ENCODE results near the gene DGKD. TPM values are rescaled to one million over a fixed set of nuclear protein-coding genes. Genes with fewer than 3 reads are reported as not detected.

DGKD gene
- total RNA-seq, 1 donor from 2014 or later, result 17.7 TPM

- TF ChIP-seq EZH2 (IDR thresholded peaks at IDR 0.05; ENCODE audit: insufficient read depth, low read length) (no peak), CTCF (IDR thresholded peaks at IDR 0.05; ENCODE audit: insufficient read depth, low read depth, low read length) (no peak)
Observed at GRCh38 chr2:233448575-233448974, 94.3 kb downstream of the DGKD start.

GRCh38 chr2:233449081-233449901 lies 95.0 kb downstream of the DGKD start:
- H3K27me3 ChIP-seq (ENCODE audit: insufficient read depth, low read length), result no peaks in the 10 kb centered on the region
- H3K27ac Mint-ChIP-seq (ENCODE audit: unreplicated experiment), result peak overlapping the region; percentile 50
- H3K36me3 ChIP-seq (ENCODE audit: insufficient read depth, low read length), result peaks cover 3% of the 10 kb centered on the region
- H3K4me1 ChIP-seq (ENCODE audit: insufficient read depth, low read length), result no peaks in the 10 kb centered on the region
- no peaks in the 10 kb centered on the region for H3K27me3 Mint-ChIP-seq (ENCODE audit: low read depth, unreplicated experiment)
- no peak overlapping the region for H3K27ac ChIP-seq (ENCODE audit: low read depth, low read length)
- H4K20me1 ChIP-seq (ENCODE audit: insufficient read depth, low read length), result no peaks in the 10 kb centered on the region
- TF ChIP-seq EZH2 (IDR thresholded peaks at IDR 0.05; ENCODE audit: insufficient read depth, low read length) (no peak), CTCF (IDR thresholded peaks at IDR 0.05; ENCODE audit: insufficient read depth, low read depth, low read length) (peak; percentile 66)
- H3K4me3 Mint-ChIP-seq (ENCODE audit: unreplicated experiment), result no peak overlapping the region
- H3K9ac ChIP-seq (ENCODE audit: low read length), result no peak overlapping the region
- H3K4me1 Mint-ChIP-seq (ENCODE audit: low read depth, unreplicated experiment), result no peaks in the 10 kb centered on the region
- H2AFZ ChIP-seq (ENCODE audit: low read depth, low read length), result no peak overlapping the region
- DNase-seq (ENCODE audit: low read depth), result peak; percentile 14
- no peak for FAIRE-seq
- no peaks in the 10 kb centered on the region for H3K9me3 ChIP-seq (ENCODE audit: insufficient read depth, low read depth, low read length)
- no peaks in the 10 kb centered on the region for H3K79me2 ChIP-seq (ENCODE audit: insufficient read depth, low read length)
- no peak overlapping the region for H3K4me2 ChIP-seq (ENCODE audit: low read length)
- H3K36me3 Mint-ChIP-seq (ENCODE audit: low read depth, unreplicated experiment), result peaks cover 9% of the 10 kb centered on the region
- H3K9me3 Mint-ChIP-seq (ENCODE audit: unreplicated experiment), result no peaks in the 10 kb centered on the region
- no peak overlapping the region for H3K4me3 ChIP-seq (ENCODE audit: insufficient read depth, low read depth, low read length)

More at GRCh38 chr2:233448575-233448974, 94.3 kb downstream of the DGKD start:
- Mint-ChIP-seq H3K9me3 (ENCODE audit: unreplicated experiment) (no peaks in the 10 kb centered on the region), H3K27ac (ENCODE audit: unreplicated experiment) (no peak overlapping the region), H3K27me3 (ENCODE audit: low read depth, unreplicated experiment) (peaks cover 1% of the 10 kb centered on the region), H3K36me3 (ENCODE audit: low read depth, unreplicated experiment) (peaks cover 11% of the 10 kb centered on the region), H3K4me1 (ENCODE audit: low read depth, unreplicated experiment) (no peaks in the 10 kb centered on the region), H3K4me3 (ENCODE audit: unreplicated experiment) (no peak overlapping the region)
- H3K9me3 ChIP-seq (ENCODE audit: insufficient read depth, low read depth, low read length), result no peaks in the 10 kb centered on the region
- no peak overlapping the region for H3K4me2 ChIP-seq (ENCODE audit: low read length)
- H3K9ac ChIP-seq (ENCODE audit: low read length), result no peak overlapping the region
- H2AFZ ChIP-seq (ENCODE audit: low read depth, low read length), result no peak overlapping the region
- no peaks in the 10 kb centered on the region for H3K27me3 ChIP-seq (ENCODE audit: insufficient read depth, low read length)
- peaks cover 3% of the 10 kb centered on the region for H3K36me3 ChIP-seq (ENCODE audit: insufficient read depth, low read length)
- H3K4me1 ChIP-seq (ENCODE audit: insufficient read depth, low read length), result no peaks in the 10 kb centered on the region
- H3K79me2 ChIP-seq (ENCODE audit: insufficient read depth, low read length), result no peaks in the 10 kb centered on the region
- no peak for FAIRE-seq
- H3K27ac ChIP-seq (ENCODE audit: low read depth, low read length), result no peak overlapping the region
- H3K4me3 ChIP-seq (ENCODE audit: insufficient read depth, low read depth, low read length), result no peak overlapping the region
- H4K20me1 ChIP-seq (ENCODE audit: insufficient read depth, low read length), result no peaks in the 10 kb centered on the region
- no peak for DNase-seq (ENCODE audit: low read depth)
